Testis (tissue), 3 donors: ENCODE measurements around the gene CPE. TPM values are rescaled to one million over a fixed set of nuclear protein-coding genes. Genes with fewer than 3 reads are reported as not detected.

Experiments
- DNase-seq: peaks from one replicate; pipeline ENCODE4 v3.0.0-alpha.2; 2019
- H3K27ac ChIP-seq, 2 donors: fragments of 200-600 bp; sonication (generic); one replicate each; pipeline ENCODE4 v1.5.1; 2019
- H3K27me3 ChIP-seq: fragments of 200-600 bp; sonication (generic); one replicate; pipeline ENCODE4 v1.5.1; 2019
- H3K36me3 ChIP-seq: fragments of 200-600 bp; sonication (generic); one replicate; pipeline ENCODE4 v1.5.1; 2017; ENCODE audit warnings: low read depth; ENCODE audit errors: missing control alignments
- H3K4me1 ChIP-seq: fragments of 200-600 bp; sonication (generic); one replicate; pipeline ENCODE4 v1.5.1; 2019
- H3K4me3 ChIP-seq, 2 donors: fragments of 200-600 bp; sonication (generic); one replicate each; pipeline ENCODE4 v1.5.1; 2017 to 2019
- H3K9me3 ChIP-seq: fragments of 200-600 bp; sonication (generic); one replicate; pipeline ENCODE4 v1.5.1; 2017
- CTCF ChIP-seq, 3 experiments: fragments of 450-650 bp in 2 of 3; fragments of 200-600 bp in 1 of 3; sonication (generic) in 1 of 3; IDR thresholded peaks; one replicate each; pipeline ENCODE4 v1.5.1; 2016 to 2019; ENCODE audit warnings: antibody characterized with exemption in 3 of 3, mild to moderate bottlenecking in 2 of 3, moderate library complexity in 1 of 3
- POLR2A ChIP-seq: fragments of 450-650 bp; IDR thresholded peaks from one replicate; pipeline ENCODE4 v1.6.1; 2017; ENCODE audit warnings: antibody characterized with exemption, mild to moderate bottlenecking, moderate library complexity
- WGBS, 2 donors: methylation state at CpG; one replicate each; pipeline ENCODE4 v1.1.5; 2018; 5-methylcytosine and 5-hydroxymethylcytosine counted together
- intact Hi-C: fragments of 100-400 bp; cut with DNase I; formaldehyde crosslinking; loops from one replicate; pipeline ENCODE4 v1.15.1; 2023; ENCODE audit warnings: low total_unique reads
- polyA plus RNA-seq: library from polyadenylated mRNA; stranded (reverse); fragments of 350-450 nt; fragmentation: Illumina TruSeq; extraction: RNeasy Lipid Tissue Mini Kit (QIAGEN cat#74804); gene quantifications from one replicate; pipeline ENCODE4 v1.2.3, GENCODE V29; 2014; ENCODE audit warnings: low read depth, low replicate concordance; ENCODE audit not compliant: insufficient read depth
- total RNA-seq, 2 donors: library from RNA; depleted of rRNA; stranded (reverse); fragments of >200 nt; gene quantifications; one replicate each; pipeline ENCODE4 v1.2.3, GENCODE V29; 2016

The CPE gene
- total and polyA plus RNA-seq, 3 donors from 2014 or later, result 290 to 589 (median 324) TPM

- Histone ChIP-seq H3K9me3 (no peaks in the 10 kb centered on the region), H3K4me3 (no peak overlapping the region), H3K27ac (no peak overlapping the region), H3K27me3 (no peaks in the 10 kb centered on the region), H3K36me3 (no peaks in the 10 kb centered on the region), H3K4me1 (no peaks in the 10 kb centered on the region)
- WGBS, 2 donors, result 79 to 85% methylated on average over 2 of the region's 2 CpGs
- DNase-seq, result no peak
- TF ChIP-seq POLR2A (no peak), CTCF (IDR thresholded peaks at IDR 0.05) (no peak)
- intact Hi-C loops, result loop anchor here (10.0 kb wide), 1 partner anchor 105 kb away; no protein-coding TSS in a partner anchor
Measured at GRCh38 chr4:165359506-165359905, 19.3 kb upstream of the CPE start.

DNA sequence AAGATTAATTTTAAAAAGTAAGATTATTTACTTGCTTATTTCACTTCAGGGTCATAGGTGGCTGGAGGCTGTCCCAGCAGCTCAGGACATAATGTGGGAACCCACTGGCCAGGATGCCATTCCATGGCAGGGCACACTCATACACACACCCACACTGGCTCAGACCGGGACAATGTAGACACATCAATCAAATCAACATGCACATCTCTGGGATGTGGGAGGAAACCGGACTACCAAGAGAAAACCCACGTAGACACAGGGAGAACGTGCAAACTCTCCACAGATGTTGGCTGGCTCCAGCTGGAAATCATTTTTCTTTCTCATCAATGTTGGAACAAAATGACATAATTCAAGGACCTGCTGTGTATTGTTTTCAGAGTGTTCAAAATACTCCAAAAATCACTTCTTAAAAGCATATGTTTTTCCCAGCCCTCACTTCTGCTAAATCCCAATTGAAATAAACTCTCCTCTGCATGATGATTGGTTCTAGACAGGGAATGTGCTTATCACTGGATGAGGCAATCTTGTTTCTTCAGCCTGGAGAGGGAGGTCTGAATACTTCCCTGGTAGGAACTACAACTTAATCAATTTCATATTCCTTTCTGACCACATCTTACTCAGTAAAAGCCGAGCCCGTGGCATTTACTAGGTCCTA, 18.6 kb upstream of the CPE start:
- intact Hi-C loops, result no loop called here
- H3K27me3 ChIP-seq, result no peaks in the 10 kb centered on the region
- TF ChIP-seq CTCF (IDR thresholded peaks at IDR 0.05) (no peak), POLR2A (no peak)
- no peaks in the 10 kb centered on the region for H3K4me1 ChIP-seq
- H3K27ac ChIP-seq, result no peak overlapping the region
- no peaks in the 10 kb centered on the region for H3K9me3 ChIP-seq
- DNase-seq, result no peak
- no peak overlapping the region for H3K4me3 ChIP-seq
- 60 to 71% methylated on average over 6 of the region's 6 CpGs for WGBS, 2 donors
- H3K36me3 ChIP-seq, result no peaks in the 10 kb centered on the region

DNA sequence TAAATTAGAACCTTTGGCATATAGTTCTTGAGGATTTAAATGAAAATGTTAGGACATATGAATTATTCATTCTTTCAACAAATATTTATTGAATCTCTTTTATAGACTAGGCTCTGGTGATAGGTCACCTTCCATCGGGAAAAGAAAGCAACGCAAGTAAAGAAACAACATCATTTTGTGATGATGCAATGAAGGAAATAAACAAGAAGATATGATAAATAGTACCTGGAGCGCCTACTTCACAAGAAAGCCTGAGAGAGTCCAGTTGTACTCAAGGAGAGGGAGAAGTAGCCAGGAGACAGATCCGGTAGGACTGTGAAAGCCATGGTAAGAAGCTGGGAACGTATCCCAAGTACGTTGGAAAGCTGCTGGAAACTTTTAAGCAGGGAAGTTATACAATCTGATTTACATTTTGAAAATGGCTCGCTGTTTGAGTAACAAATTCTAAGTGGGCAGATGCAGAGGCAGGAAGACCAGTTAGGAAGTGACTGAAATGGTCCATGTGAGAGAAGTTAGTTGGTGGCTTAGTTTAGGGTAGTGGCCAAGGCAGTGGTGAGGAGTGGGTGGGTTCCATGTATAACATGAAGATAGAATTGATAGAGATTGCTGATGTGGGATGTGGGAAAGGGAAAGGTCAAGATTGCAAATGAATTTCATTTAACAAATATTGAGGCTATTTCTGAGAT, 17.7 kb upstream of the CPE start:
- WGBS, 2 donors, result 87 to 94% methylated on average over 7 of the region's 7 CpGs
- Histone ChIP-seq H3K4me1 (no peaks in the 10 kb centered on the region), H3K27ac (no peak overlapping the region), H3K27me3 (no peaks in the 10 kb centered on the region), H3K4me3 (no peak overlapping the region), H3K9me3 (no peaks in the 10 kb centered on the region), H3K36me3 (no peaks in the 10 kb centered on the region)
- no peak for TF ChIP-seq CTCF (IDR thresholded peaks at IDR 0.05)
- TF ChIP-seq POLR2A, result no peak
- DNase-seq, result no peak
- intact Hi-C loops, result no loop called here

DNA sequence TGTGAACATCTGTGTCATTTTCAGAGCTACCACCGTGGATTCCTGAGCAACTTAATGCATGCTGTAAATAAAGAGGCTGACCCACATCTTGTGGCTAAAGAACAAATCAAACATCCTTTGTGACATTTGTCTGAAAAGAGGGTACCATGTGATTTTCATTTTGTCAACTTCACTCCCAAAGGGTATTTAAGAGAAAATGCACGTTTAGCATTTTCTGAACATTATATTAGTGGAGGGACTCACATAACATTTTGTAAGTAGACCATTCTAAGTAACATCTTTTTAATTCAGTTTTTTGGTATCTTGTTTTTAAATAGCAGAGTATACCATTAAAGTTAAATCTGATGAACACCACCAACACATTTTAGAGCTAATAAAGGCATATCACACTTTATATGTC, 17.0 kb upstream of the CPE start:
- Histone ChIP-seq H3K9me3 (no peaks in the 10 kb centered on the region), H3K36me3 (no peaks in the 10 kb centered on the region), H3K4me1 (no peaks in the 10 kb centered on the region), H3K4me3 (no peak overlapping the region), H3K27ac (no peak overlapping the region), H3K27me3 (no peaks in the 10 kb centered on the region)
- TF ChIP-seq CTCF (IDR thresholded peaks at IDR 0.05), result no peak
- no peak for TF ChIP-seq POLR2A
- no peak for DNase-seq
- intact Hi-C loops, result no loop called here
- 80 to 90% methylated on average over 2 of the region's 2 CpGs for WGBS, 2 donors
